Loucy (cell line): ENCODE data around the gene KATNIP.

Source experiments
- H2AFZ ChIP-seq: fragments of 200-600 bp; sonication (generic); 2 replicates; pipeline ENCODE4 v1.6.0; 2016; ENCODE audit warnings: antibody characterized with exemption, mild to moderate bottlenecking, low read length, moderate library complexity
- H3F3A ChIP-seq: fragments of 200-600 bp; 2 replicates; pipeline ENCODE4 v1.6.0; 2016; ENCODE audit warnings: antibody characterized with exemption, low read depth, mild to moderate bottlenecking
- H3K27me3 ChIP-seq: fragments of 200-600 bp; sonication (generic); 2 replicates; pipeline ENCODE4 v1.6.1; 2014; ENCODE audit warnings: low read length, mild to moderate bottlenecking; ENCODE audit not compliant: insufficient read depth, poor library complexity, severe bottlenecking
- H3K36me3 ChIP-seq: fragments of 200-600 bp; sonication (generic); 2 replicates; pipeline ENCODE4 v1.6.1; 2016; ENCODE audit warnings: low read length; ENCODE audit not compliant: insufficient read depth
- H3K4me1 ChIP-seq: fragments of 200-600 bp; sonication (generic); 2 replicates; pipeline ENCODE4 v1.5.1; 2014; ENCODE audit warnings: low read length, mild to moderate bottlenecking; ENCODE audit not compliant: insufficient read depth, poor library complexity, severe bottlenecking
- H3K4me2 ChIP-seq: fragments of 200-600 bp; sonication (generic); 2 replicates; pipeline ENCODE4 v1.6.0; 2014; ENCODE audit warnings: antibody characterized with exemption, low read length, low read depth, mild to moderate bottlenecking; ENCODE audit not compliant: poor library complexity, severe bottlenecking
- H3K4me3 ChIP-seq: fragments of 200-600 bp; sonication (generic); 2 replicates; pipeline ENCODE4 v1.5.1; 2014; ENCODE audit warnings: low read length, mild to moderate bottlenecking, mixed read lengths; ENCODE audit not compliant: poor library complexity, severe bottlenecking
- H3K79me2 ChIP-seq: fragments of 200-600 bp; sonication (generic); 2 replicates; pipeline ENCODE4 v1.6.1; 2014; ENCODE audit warnings: low read length; ENCODE audit not compliant: insufficient read depth
- H3K9ac ChIP-seq: fragments of 200-600 bp; sonication (generic); 2 replicates; pipeline ENCODE4 v1.6.0; 2014; ENCODE audit warnings: mild to moderate bottlenecking, low read depth, low read length, moderate library complexity; ENCODE audit not compliant: poor library complexity, severe bottlenecking
- H3K9me2 ChIP-seq: fragments of 200-600 bp; sonication (generic); replicated peaks from 2 replicates; pipeline ENCODE4 v1.6.1; 2016; ENCODE audit warnings: low read depth, low read length, mixed read lengths
- H3K9me3 ChIP-seq: fragments of 200-600 bp; sonication (generic); 2 replicates; pipeline ENCODE4 v1.6.1; 2014; ENCODE audit warnings: mild to moderate bottlenecking, antibody characterized with exemption, low read length, low read depth; ENCODE audit not compliant: insufficient read depth
- H4K20me1 ChIP-seq: fragments of 200-600 bp; sonication (generic); 2 replicates; pipeline ENCODE4 v1.6.0; 2014; ENCODE audit warnings: antibody characterized with exemption, low read length, mild to moderate bottlenecking; ENCODE audit not compliant: insufficient read depth, poor library complexity, severe bottlenecking
- CTCF ChIP-seq: fragments of 200-600 bp; sonication (generic); conservative IDR thresholded peaks from 2 replicates; pipeline ENCODE4 v1.5.1; 2014; ENCODE audit warnings: mild to moderate bottlenecking, antibody characterized with exemption, low read length
- EZH2phosphoT487 ChIP-seq: fragments of 200-600 bp; IDR thresholded peaks from 2 replicates; pipeline ENCODE4 v1.6.1; 2018; ENCODE audit warnings: antibody characterized with exemption, mild to moderate bottlenecking, moderate library complexity, borderline replicate concordance

KATNIP gene

GRCh38 chr16:27591837-27592236 is 41.9 kb downstream of the KATNIP start:
- Histone ChIP-seq H4K20me1 (no peaks in the 10 kb centered on the region), H3K9ac (no peak overlapping the region), H3K9me3 (no peaks in the 10 kb centered on the region), H3F3A (no peaks in the 10 kb centered on the region), H3K9me2 (no peaks in the 10 kb centered on the region), H3K4me1 (no peaks in the 10 kb centered on the region), H3K36me3 (no peaks in the 10 kb centered on the region), H3K79me2 (no peaks in the 10 kb centered on the region), H2AFZ (no peak overlapping the region), H3K27me3 (no peaks in the 10 kb centered on the region), H3K4me2 (no peak overlapping the region), H3K4me3 (no peak overlapping the region)
- TF ChIP-seq CTCF (no peak), EZH2phosphoT487 (no peak)

GRCh38 chr16:27595475-27595874 is 45.5 kb downstream of the KATNIP start:
- H4K20me1 ChIP-seq = no peaks in the 10 kb centered on the region
- H3K4me2 ChIP-seq = no peak overlapping the region
- H2AFZ ChIP-seq = no peak overlapping the region
- no peak for TF ChIP-seq CTCF
- TF ChIP-seq EZH2phosphoT487 = no peak
- H3K9me2 ChIP-seq = no peaks in the 10 kb centered on the region
- H3K9ac ChIP-seq = no peak overlapping the region
- H3K27me3 ChIP-seq = no peaks in the 10 kb centered on the region
- no peaks in the 10 kb centered on the region for H3K79me2 ChIP-seq
- H3K4me1 ChIP-seq = no peaks in the 10 kb centered on the region
- H3K9me3 ChIP-seq = no peaks in the 10 kb centered on the region
- H3F3A ChIP-seq = no peaks in the 10 kb centered on the region
- H3K4me3 ChIP-seq = no peak overlapping the region
- H3K36me3 ChIP-seq = no peaks in the 10 kb centered on the region

DNA sequence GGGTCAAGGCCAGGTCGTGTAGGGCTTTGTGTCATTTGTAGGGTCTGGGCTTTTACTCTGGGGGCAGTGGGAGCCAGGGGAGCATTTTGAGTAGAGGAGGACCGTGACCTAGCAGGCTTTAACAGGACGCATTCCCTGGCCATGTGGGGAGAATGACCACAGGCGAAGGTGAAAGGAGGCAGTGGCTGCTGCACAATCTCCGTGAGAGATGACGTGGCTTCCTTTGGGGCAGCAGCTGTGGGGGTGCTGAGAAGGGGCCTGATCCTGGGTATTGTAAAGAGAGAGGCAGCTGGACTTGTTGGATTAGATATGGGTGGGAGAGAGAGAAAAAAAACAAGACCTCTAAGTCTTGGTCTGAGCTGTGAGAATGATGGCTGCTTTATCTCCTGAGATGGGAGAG is 46.0 kb downstream of the KATNIP start:
- H3K4me3 ChIP-seq = no peak overlapping the region
- H3F3A ChIP-seq = no peaks in the 10 kb centered on the region
- TF ChIP-seq CTCF = no peak
- no peak for TF ChIP-seq EZH2phosphoT487
- H3K4me1 ChIP-seq = no peaks in the 10 kb centered on the region
- no peak overlapping the region for H3K4me2 ChIP-seq
- H2AFZ ChIP-seq = no peak overlapping the region
- H3K79me2 ChIP-seq = no peaks in the 10 kb centered on the region
- H3K9ac ChIP-seq = no peak overlapping the region
- H4K20me1 ChIP-seq = no peaks in the 10 kb centered on the region
- H3K9me2 ChIP-seq = no peaks in the 10 kb centered on the region
- H3K9me3 ChIP-seq = no peaks in the 10 kb centered on the region
- no peaks in the 10 kb centered on the region for H3K27me3 ChIP-seq
- H3K36me3 ChIP-seq = no peaks in the 10 kb centered on the region
